Measurements from ENCODE around the gene SLC35E2B. TPM values are rescaled to one million over a fixed set of nuclear protein-coding genes. Genes with fewer than 3 reads are reported as not detected.

The SLC35E2B gene
- total and polyA plus RNA-seq, 3 donors from 2014 or later: 25.9 to 50.0 (median 48.8) TPM

- TF ChIP-seq, protein P1, sequence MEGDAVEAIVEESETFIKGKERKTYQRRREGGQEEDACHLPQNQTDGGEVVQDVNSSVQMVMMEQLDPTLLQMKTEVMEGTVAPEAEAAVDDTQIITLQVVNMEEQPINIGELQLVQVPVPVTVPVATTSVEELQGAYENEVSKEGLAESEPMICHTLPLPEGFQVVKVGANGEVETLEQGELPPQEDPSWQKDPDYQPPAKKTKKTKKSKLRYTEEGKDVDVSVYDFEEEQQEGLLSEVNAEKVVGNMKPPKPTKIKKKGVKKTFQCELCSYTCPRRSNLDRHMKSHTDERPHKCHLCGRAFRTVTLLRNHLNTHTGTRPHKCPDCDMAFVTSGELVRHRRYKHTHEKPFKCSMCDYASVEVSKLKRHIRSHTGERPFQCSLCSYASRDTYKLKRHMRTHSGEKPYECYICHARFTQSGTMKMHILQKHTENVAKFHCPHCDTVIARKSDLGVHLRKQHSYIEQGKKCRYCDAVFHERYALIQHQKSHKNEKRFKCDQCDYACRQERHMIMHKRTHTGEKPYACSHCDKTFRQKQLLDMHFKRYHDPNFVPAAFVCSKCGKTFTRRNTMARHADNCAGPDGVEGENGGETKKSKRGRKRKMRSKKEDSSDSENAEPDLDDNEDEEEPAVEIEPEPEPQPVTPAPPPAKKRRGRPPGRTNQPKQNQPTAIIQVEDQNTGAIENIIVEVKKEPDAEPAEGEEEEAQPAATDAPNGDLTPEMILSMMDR (IDR thresholded peaks at IDR 0.05): no peak
- TF ChIP-seq POLR2A (IDR thresholded peaks at IDR 0.05): no peak
- WGBS, 2 donors: 87 to 90% methylated on average over 6 of the region's 6 CpGs
- intact Hi-C loops (cut with DNase I; ENCODE audit: low total_unique reads): no loop called here
- Histone ChIP-seq H3K4me1 (peaks cover 19% of the 10 kb centered on the region), H3K36me3 (ENCODE audit: low read depth, missing control alignments) (no peaks in the 10 kb centered on the region), H3K9me3 (no peaks in the 10 kb centered on the region), H3K27ac (no peak overlapping the region), H3K4me3 (no peak overlapping the region), H3K27me3 (no peaks in the 10 kb centered on the region)
- DNase-seq: no peak
Measured at GRCh38 chr1:1617925-1618324, 74.7 kb downstream of the SLC35E2B start.

DNA sequence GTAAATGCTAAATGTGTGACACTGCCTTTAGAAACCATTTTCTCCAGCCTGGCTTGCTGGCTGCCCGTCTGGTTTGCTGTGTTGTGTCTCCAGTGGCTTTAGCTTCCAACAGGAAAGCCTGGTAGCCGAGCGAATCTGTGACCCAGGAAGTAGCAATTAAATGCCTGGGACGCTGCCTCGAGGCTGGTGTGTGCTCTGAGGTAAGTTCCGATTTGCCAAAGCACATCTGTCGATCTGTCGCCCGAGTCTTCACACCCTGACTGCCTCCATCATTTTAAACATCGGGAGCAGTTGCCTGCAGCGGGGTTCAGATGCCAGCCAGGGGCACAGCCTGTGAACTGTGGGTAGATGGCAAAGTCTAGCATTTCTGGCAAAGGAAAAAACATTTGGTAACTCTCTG lies 75.1 kb downstream of the SLC35E2B start:
- Histone ChIP-seq H3K9me3 (no peaks in the 10 kb centered on the region), H3K27ac (no peak overlapping the region), H3K27me3 (no peaks in the 10 kb centered on the region), H3K36me3 (ENCODE audit: low read depth, missing control alignments) (no peaks in the 10 kb centered on the region), H3K4me3 (no peak overlapping the region), H3K4me1 (peaks cover 19% of the 10 kb centered on the region)
- 87 to 92% methylated on average over 11 of the region's 11 CpGs for WGBS, 2 donors
- TF ChIP-seq, protein P1 (IDR thresholded peaks at IDR 0.05): no peak
- no peak for TF ChIP-seq POLR2A (IDR thresholded peaks at IDR 0.05)
- no peak for DNase-seq
- intact Hi-C loops (cut with DNase I; ENCODE audit: low total_unique reads): no loop called here

- no peaks in the 10 kb centered on the region for H3K36me3 ChIP-seq (ENCODE audit: low read depth, missing control alignments)
- peaks cover 19% of the 10 kb centered on the region for H3K4me1 ChIP-seq
- peak overlapping the region in 1 of 2 donors; percentile 98 for H3K4me3 ChIP-seq
- H3K27ac ChIP-seq: no peak overlapping the region
- intact Hi-C loops (cut with DNase I; ENCODE audit: low total_unique reads): no loop called here
- no peaks in the 10 kb centered on the region for H3K27me3 ChIP-seq
- no peaks in the 10 kb centered on the region for H3K9me3 ChIP-seq
- 68 to 69% methylated on average over 15 to 19 of the region's 19 CpGs for WGBS, 2 donors
- TF ChIP-seq, protein P1 (IDR thresholded peaks at IDR 0.05): no peak
- TF ChIP-seq POLR2A (IDR thresholded peaks at IDR 0.05): no peak
- DNase-seq: no peak
Measured at GRCh38 chr1:1616838-1617237, 75.8 kb downstream of the SLC35E2B start.

- TF ChIP-seq, protein P1 (IDR thresholded peaks at IDR 0.05): no peak
- no peak for TF ChIP-seq POLR2A (IDR thresholded peaks at IDR 0.05)
- H3K27ac ChIP-seq: peak overlapping the region in 1 of 2 donors; percentile 100
- intact Hi-C loops (cut with DNase I; ENCODE audit: low total_unique reads): no loop called here
- H3K4me3 ChIP-seq: peak overlapping the region; percentile 98 to 99
- no peaks in the 10 kb centered on the region for H3K36me3 ChIP-seq (ENCODE audit: low read depth, missing control alignments)
- DNase-seq: no peak
- no peaks in the 10 kb centered on the region for H3K27me3 ChIP-seq
- H3K4me1 ChIP-seq: peaks cover 20% of the 10 kb centered on the region
- WGBS, 2 donors: 6% methylated on average over 73 of the region's 80 CpGs; no CpG with 5 or more reads in 1 of the 2 donors
- H3K9me3 ChIP-seq: no peaks in the 10 kb centered on the region
Measured at GRCh38 chr1:1616045-1616790, 76.4 kb downstream of the SLC35E2B start.

Measured in testis (tissue), 3 donors.